Smooth muscle cell (in vitro differentiated cells): ENCODE measurements around the gene ZNF217. TPM values are rescaled to one million over a fixed set of nuclear protein-coding genes. Genes with fewer than 3 reads are reported as not detected.
"Not testable (repeated sequence)": the region's sequence is repeated elsewhere in the genome, so short reads cannot be mapped to it uniquely, and the experiment has no call there.

ENCODE experiments used
- DNase-seq: peaks from one replicate; lab custom pipeline; 2025; ENCODE audit not compliant: unreplicated experiment; lab: John Stamatoyannopoulos, UW
- H2AFZ ChIP-seq: fragments of 200-600 bp; sonication (generic); 2 replicates; pipeline ENCODE4 v1.6.0; 2016; ENCODE audit warnings: antibody characterized with exemption, low read depth, mild to moderate bottlenecking
- H3F3A ChIP-seq: fragments of 200-600 bp; sonication (generic); 2 replicates; pipeline ENCODE4 v1.6.0; 2017; ENCODE audit warnings: antibody characterized with exemption, low read depth
- H3K27ac ChIP-seq: fragments of 200-600 bp; sonication (generic); 2 replicates; pipeline ENCODE4 v1.5.1; 2016; ENCODE audit warnings: low read depth, mild to moderate bottlenecking
- H3K27me3 ChIP-seq: fragments of 200-600 bp; sonication (generic); 2 replicates; pipeline ENCODE4 v1.6.1; 2016; ENCODE audit warnings: low read depth, mild to moderate bottlenecking
- H3K36me3 ChIP-seq: fragments of 200-600 bp; sonication (generic); 2 replicates; pipeline ENCODE4 v1.5.1; 2016; ENCODE audit warnings: low read depth
- H3K4me1 ChIP-seq: fragments of 200-600 bp; sonication (generic); 2 replicates; pipeline ENCODE4 v1.5.1; 2016; ENCODE audit warnings: low read depth
- H3K4me2 ChIP-seq: fragments of 200-600 bp; sonication (generic); 2 replicates; pipeline ENCODE4 v1.6.0; 2016; ENCODE audit warnings: mild to moderate bottlenecking
- H3K4me3 ChIP-seq: fragments of 200-600 bp; sonication (generic); 2 replicates; pipeline ENCODE4 v1.5.1; 2016; ENCODE audit warnings: mild to moderate bottlenecking
- H3K79me2 ChIP-seq: fragments of 200-600 bp; sonication (generic); 2 replicates; pipeline ENCODE4 v1.6.0; 2016; ENCODE audit warnings: low read depth, mild to moderate bottlenecking
- H3K9ac ChIP-seq: fragments of 200-600 bp; sonication (generic); 2 replicates; pipeline ENCODE4 v1.6.0; 2016; ENCODE audit warnings: low read depth
- H3K9me3 ChIP-seq: fragments of 200-600 bp; sonication (generic); replicated peaks from 2 replicates; pipeline ENCODE4 v1.5.1; 2016; ENCODE audit warnings: low read depth
- H4K20me1 ChIP-seq: fragments of 200-600 bp; sonication (generic); 2 replicates; pipeline ENCODE4 v1.6.0; 2016; ENCODE audit warnings: low read depth
- WGBS: methylation state at CpG from one replicate; pipeline ENCODE4 v1.1.7; 2016; ENCODE audit warnings: low lambda C conversion rate; 5-methylcytosine and 5-hydroxymethylcytosine counted together
- polyA plus RNA-seq: library from polyadenylated mRNA; unstranded; fragments of >200 nt; fragmentation: Nextera tagmentation; extraction: Ambion mirVana; gene quantifications from 2 replicates; pipeline ENCODE4 v1.2.1, GENCODE V29; 2016
- total RNA-seq: library from RNA; depleted of rRNA; stranded (reverse); fragments of >200 nt; gene quantifications from 2 replicates; pipeline ENCODE4 v1.2.3, GENCODE V29; 2014
- TF ChIP-seq, protein P1 (sequence below): fragments of 200-600 bp; sonication (generic); IDR thresholded peaks from 2 replicates; pipeline ENCODE4 v1.5.1; 2017; ENCODE audit warnings: borderline replicate concordance, mild to moderate bottlenecking, antibody characterized with exemption; ENCODE audit not compliant: insufficient read depth, poor library complexity, severe bottlenecking

Gene ZNF217
- total and polyA plus RNA-seq, 2 experiments from 2014 or later: 3.9 to 42.2 TPM

DNA sequence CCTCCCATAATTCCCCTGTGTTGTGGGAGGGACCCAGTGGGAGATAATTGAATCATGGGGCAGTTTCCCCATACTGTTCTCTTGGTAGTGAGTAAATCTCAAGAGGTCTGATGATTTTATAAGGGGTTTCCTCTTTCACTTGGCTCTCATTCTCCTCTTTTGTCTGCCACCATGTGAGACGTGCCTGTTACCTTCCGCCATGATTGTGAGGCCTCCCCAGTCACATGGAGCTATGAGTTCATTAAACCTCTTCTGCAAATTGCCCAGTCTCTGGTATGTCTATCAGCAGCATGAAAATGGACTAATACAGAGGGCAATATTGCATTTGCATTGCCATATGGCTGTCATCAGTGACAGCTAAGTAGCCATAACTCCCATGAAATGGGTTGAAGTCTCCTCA, 63.2 kb downstream of the ZNF217 start:
- H3K79me2 ChIP-seq: no peaks in the 10 kb centered on the region
- no peak overlapping the region for H3K4me2 ChIP-seq
- no peaks in the 10 kb centered on the region for H3K4me1 ChIP-seq
- H3F3A ChIP-seq: no peaks in the 10 kb centered on the region
- H3K27me3 ChIP-seq: no peaks in the 10 kb centered on the region
- no peak overlapping the region for H3K9ac ChIP-seq
- H2AFZ ChIP-seq: no peak overlapping the region
- H3K27ac ChIP-seq: no peak overlapping the region
- no peaks in the 10 kb centered on the region for H3K36me3 ChIP-seq
- no peak overlapping the region for H3K4me3 ChIP-seq
- no peaks in the 10 kb centered on the region for H3K9me3 ChIP-seq
- no peak for DNase-seq
- 93% methylated on average over 2 of the region's 2 CpGs for WGBS
- no peaks in the 10 kb centered on the region for H4K20me1 ChIP-seq
- TF ChIP-seq, protein P1, sequence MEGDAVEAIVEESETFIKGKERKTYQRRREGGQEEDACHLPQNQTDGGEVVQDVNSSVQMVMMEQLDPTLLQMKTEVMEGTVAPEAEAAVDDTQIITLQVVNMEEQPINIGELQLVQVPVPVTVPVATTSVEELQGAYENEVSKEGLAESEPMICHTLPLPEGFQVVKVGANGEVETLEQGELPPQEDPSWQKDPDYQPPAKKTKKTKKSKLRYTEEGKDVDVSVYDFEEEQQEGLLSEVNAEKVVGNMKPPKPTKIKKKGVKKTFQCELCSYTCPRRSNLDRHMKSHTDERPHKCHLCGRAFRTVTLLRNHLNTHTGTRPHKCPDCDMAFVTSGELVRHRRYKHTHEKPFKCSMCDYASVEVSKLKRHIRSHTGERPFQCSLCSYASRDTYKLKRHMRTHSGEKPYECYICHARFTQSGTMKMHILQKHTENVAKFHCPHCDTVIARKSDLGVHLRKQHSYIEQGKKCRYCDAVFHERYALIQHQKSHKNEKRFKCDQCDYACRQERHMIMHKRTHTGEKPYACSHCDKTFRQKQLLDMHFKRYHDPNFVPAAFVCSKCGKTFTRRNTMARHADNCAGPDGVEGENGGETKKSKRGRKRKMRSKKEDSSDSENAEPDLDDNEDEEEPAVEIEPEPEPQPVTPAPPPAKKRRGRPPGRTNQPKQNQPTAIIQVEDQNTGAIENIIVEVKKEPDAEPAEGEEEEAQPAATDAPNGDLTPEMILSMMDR: no peak

DNA sequence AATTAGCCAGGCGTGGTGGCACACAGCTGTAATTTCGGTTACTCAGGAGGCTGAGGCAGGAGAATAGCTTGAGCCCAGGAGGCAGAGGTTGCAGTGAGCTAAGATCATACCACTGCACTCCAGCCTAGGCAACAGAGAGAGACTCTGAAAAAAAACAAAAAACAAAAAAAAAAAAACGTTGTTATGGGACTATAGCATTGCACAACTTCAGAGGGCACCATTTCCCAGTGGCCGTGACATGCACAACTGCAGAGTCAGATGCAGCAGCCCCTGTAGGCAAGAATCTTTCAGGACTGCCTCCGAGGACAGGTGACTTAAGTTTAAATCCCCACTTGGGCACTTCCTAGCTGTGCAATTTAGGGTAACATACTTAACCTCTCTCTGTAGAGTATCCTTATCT, 64.0 kb downstream of the ZNF217 start:
- Histone ChIP-seq H3K9me3 (no peaks in the 10 kb centered on the region), H3F3A (no peaks in the 10 kb centered on the region), H4K20me1 (no peaks in the 10 kb centered on the region), H3K27ac (no peak overlapping the region), H3K4me2 (no peak overlapping the region), H2AFZ (no peak overlapping the region), H3K4me1 (no peaks in the 10 kb centered on the region), H3K36me3 (no peaks in the 10 kb centered on the region), H3K4me3 (no peak overlapping the region), H3K79me2 (no peaks in the 10 kb centered on the region), H3K9ac (no peak overlapping the region), H3K27me3 (no peaks in the 10 kb centered on the region)
- WGBS: 89% methylated on average over 5 of the region's 5 CpGs
- DNase-seq: no peak
- TF ChIP-seq, protein P1: no peak

DNA sequence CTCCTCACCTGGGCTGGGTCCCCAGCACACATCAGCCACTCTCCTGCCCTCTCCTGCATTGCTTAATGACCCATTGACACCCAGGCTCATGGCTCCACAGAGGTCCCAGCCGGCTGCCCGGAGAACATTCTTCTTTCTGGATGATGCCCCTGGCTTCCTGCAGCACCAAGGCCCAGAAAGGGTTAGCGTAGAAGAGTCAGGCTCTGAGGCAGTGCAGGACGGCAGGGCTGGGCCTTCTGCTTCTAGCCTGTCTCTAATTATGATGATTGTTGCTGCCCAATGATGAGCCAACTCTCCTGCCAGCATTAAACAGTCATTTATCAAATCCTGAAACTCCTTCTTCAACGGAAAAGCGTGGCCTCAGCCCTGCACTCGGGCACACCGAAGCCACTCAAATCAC, 66.4 kb downstream of the ZNF217 start:
- TF ChIP-seq, protein P1: no peak
- no peaks in the 10 kb centered on the region for H3F3A ChIP-seq
- H3K27ac ChIP-seq: no peak overlapping the region
- H3K9ac ChIP-seq: no peak overlapping the region
- no peaks in the 10 kb centered on the region for H3K36me3 ChIP-seq
- no peaks in the 10 kb centered on the region for H3K9me3 ChIP-seq
- H4K20me1 ChIP-seq: no peaks in the 10 kb centered on the region
- 89% methylated on average over 8 of the region's 8 CpGs for WGBS
- no peak overlapping the region for H3K4me3 ChIP-seq
- H3K27me3 ChIP-seq: no peaks in the 10 kb centered on the region
- no peaks in the 10 kb centered on the region for H3K79me2 ChIP-seq
- DNase-seq: no peak
- H3K4me2 ChIP-seq: no peak overlapping the region
- H2AFZ ChIP-seq: no peak overlapping the region
- no peaks in the 10 kb centered on the region for H3K4me1 ChIP-seq

DNA sequence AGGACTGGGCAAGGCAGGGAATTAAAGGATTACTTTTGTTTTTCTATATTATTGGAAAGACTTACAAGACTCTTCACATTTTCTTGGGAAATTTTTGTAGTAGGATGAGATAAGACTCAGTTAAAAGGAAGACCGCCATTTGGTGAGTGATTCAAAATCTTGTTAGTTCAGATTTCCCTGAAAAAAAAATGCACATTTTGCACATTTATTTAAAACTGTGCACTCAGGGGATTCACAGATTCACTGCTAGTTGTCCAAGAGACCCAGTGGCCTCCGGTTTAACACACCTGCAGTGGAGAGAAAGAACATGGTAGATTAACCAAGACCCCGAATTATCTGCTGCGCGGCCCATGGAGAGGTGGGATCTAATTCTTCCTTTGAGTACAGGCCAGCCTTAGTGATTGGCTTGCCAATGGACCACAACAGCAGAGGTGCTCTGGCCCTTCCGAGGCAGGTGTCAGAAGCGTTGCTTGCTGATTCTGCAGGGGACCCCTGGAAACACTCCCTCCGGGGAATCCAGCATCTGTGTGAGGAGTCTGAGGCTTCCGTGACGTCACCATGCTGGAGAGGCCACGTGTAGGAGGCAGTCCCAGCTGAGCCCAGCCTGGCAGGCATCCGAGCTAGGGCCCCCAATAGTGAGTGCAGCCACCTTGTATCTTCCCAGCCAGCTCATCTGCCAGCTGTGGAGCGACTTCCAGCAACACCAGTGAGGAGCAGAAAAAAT, 68.9 kb downstream of the ZNF217 start:
- Histone ChIP-seq H3K36me3 (no peaks in the 10 kb centered on the region), H3K4me2 (no peak overlapping the region), H3K27me3 (no peaks in the 10 kb centered on the region), H2AFZ (no peak overlapping the region), H3K4me3 (no peak overlapping the region), H3K9me3 (no peaks in the 10 kb centered on the region), H3K79me2 (no peaks in the 10 kb centered on the region), H3K4me1 (no peaks in the 10 kb centered on the region), H3K27ac (no peak overlapping the region), H3K9ac (no peak overlapping the region), H4K20me1 (no peaks in the 10 kb centered on the region), H3F3A (no peaks in the 10 kb centered on the region)
- TF ChIP-seq, protein P1: no peak
- WGBS: 79% methylated on average over 13 of the region's 13 CpGs
- no peak for DNase-seq

DNA sequence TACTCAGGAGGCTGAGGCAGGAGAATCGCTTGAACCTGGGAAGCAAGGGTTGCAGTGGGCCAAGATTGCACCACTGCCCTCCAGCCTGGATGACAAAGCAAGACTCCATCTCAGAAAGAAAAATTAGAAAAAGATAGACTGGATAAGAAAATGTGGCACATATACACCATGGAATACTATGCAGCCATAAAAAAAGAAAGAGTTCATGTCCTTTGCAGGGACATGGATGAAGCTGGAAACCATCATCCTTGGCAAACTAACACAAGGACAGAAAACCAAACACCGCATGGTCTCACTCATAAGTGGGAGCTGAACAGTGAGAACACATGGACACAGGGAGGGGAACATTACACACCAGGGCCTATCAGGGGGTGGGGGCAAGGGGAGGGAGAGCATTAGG, 70.0 kb downstream of the ZNF217 start:
- not testable (repeated sequence) for H2AFZ ChIP-seq, H3K27me3 ChIP-seq, H4K20me1 ChIP-seq, H3F3A ChIP-seq, H3K36me3 ChIP-seq, DNase-seq, H3K4me3 ChIP-seq, H3K9me3 ChIP-seq, H3K4me1 ChIP-seq, H3K4me2 ChIP-seq, H3K79me2 ChIP-seq, H3K27ac ChIP-seq, H3K9ac ChIP-seq
- WGBS: 92% methylated on average over 2 of the region's 2 CpGs
